HepG2 (cell line): ENCODE measurements around the gene IDUA. TPM values are rescaled to one million over a fixed set of nuclear protein-coding genes. Genes with fewer than 3 reads are reported as not detected.

Experiments
- ATRX ChIP-seq: sonication (generic); formaldehyde crosslinking; IDR thresholded peaks from 2 replicates; pipeline ENCODE4 v1.4.0; 2020; ENCODE audit warnings: missing genetic modification reagents, borderline replicate concordance
- EP300 ChIP-seq, 3 experiments: sonication (generic) in 1 of 3; formaldehyde crosslinking in 1 of 3; IDR thresholded peaks; 2 replicates each; pipeline versions ENCODE4 v1.5.1 to v1.6.1; 2011 to 2020; ENCODE audit warnings: low read depth in 2 of 3, low read length in 2 of 3, borderline replicate concordance in 1 of 3, improper control_type of control experiment in 1 of 3, mild to moderate bottlenecking in 1 of 3, missing genetic modification reagents in 1 of 3, moderate library complexity in 1 of 3
- ISL2 ChIP-seq: sonication (generic); formaldehyde crosslinking; IDR thresholded peaks from 2 replicates; pipeline ENCODE4 v1.5.0; 2020; ENCODE audit warnings: missing genetic modification reagents
- MAX ChIP-seq: IDR thresholded peaks from 2 replicates; pipeline ENCODE4 v1.6.1; 2012; ENCODE audit warnings: inconsistent platforms
- MAZ ChIP-seq, 2 experiments: sonication (generic) in 1 of 2; formaldehyde crosslinking in 1 of 2; IDR thresholded peaks; 2 replicates each; pipeline versions ENCODE4 v1.5.0 to v1.6.1; 2012 to 2020; ENCODE audit warnings: low read depth in 2 of 2, mild to moderate bottlenecking in 2 of 2, borderline replicate concordance in 1 of 2, improper control_type of control experiment in 1 of 2, low read length in 1 of 2, missing genetic modification reagents in 1 of 2, moderate library complexity in 1 of 2
- MED1 ChIP-seq: sonication (generic); formaldehyde crosslinking; IDR thresholded peaks from 2 replicates; pipeline ENCODE4 v1.4.0; 2020; ENCODE audit warnings: missing genetic modification reagents
- NCOR1 ChIP-seq: fragments of 200-600 bp; sonication (generic); IDR thresholded peaks from 2 replicates; pipeline ENCODE4 v1.7.0; 2017; ENCODE audit warnings: antibody characterized with exemption, low read length, borderline replicate concordance
- NR1H2 ChIP-seq: sonication (generic); formaldehyde crosslinking; IDR thresholded peaks from 2 replicates; pipeline ENCODE4 v1.8.1; 2022; ENCODE audit warnings: low read depth, missing genetic modification reagents, borderline replicate concordance
- PAF1 ChIP-seq: IDR thresholded peaks from 2 replicates; pipeline ENCODE4 v1.6.1; 2016; ENCODE audit warnings: missing genetic modification reagents, missing compliant biosample characterization
- SOX13 ChIP-seq, 3 experiments: fragments of 450-650 bp in 1 of 3; sonication (generic) in 1 of 3; formaldehyde crosslinking in 1 of 3; IDR thresholded peaks in 2 of 3; conservative IDR thresholded peaks in 1 of 3; 2 replicates each; pipeline versions ENCODE4 v1.5.0 to v1.6.1; 2016 to 2020; ENCODE audit warnings: antibody characterized with exemption in 1 of 3, mild to moderate bottlenecking in 1 of 3, missing compliant biosample characterization in 1 of 3, missing genetic modification reagents in 1 of 3, moderate library complexity in 1 of 3
- SRY ChIP-seq: sonication (generic); formaldehyde crosslinking; IDR thresholded peaks from 2 replicates; pipeline ENCODE4 v1.8.0; 2022; ENCODE audit warnings: mild to moderate bottlenecking, missing genetic modification reagents
- TRAFD1 ChIP-seq: sonication (generic); formaldehyde crosslinking; IDR thresholded peaks from 2 replicates; pipeline ENCODE4 v1.5.1; 2020; ENCODE audit warnings: missing genetic modification reagents, mild to moderate bottlenecking, borderline replicate concordance
- ZBTB37 ChIP-seq: sonication (generic); formaldehyde crosslinking; IDR thresholded peaks from 2 replicates; pipeline ENCODE4 v1.4.0; 2020; ENCODE audit warnings: mild to moderate bottlenecking, missing genetic modification reagents
- ZMYM4 ChIP-seq: sonication (generic); formaldehyde crosslinking; IDR thresholded peaks from 2 replicates; pipeline ENCODE4 v1.8.1; 2023; ENCODE audit warnings: mild to moderate bottlenecking, missing genetic modification reagents
- ZNF225 ChIP-seq: sonication (generic); formaldehyde crosslinking; IDR thresholded peaks from 2 replicates; pipeline ENCODE4 v1.4.0; 2020; ENCODE audit warnings: mild to moderate bottlenecking, missing genetic modification reagents
- ZNF235 ChIP-seq: sonication (generic); formaldehyde crosslinking; IDR thresholded peaks from 2 replicates; pipeline ENCODE4 v1.8.1; 2023; ENCODE audit warnings: mild to moderate bottlenecking, missing genetic modification reagents, borderline replicate concordance
- ZNF33B ChIP-seq: sonication (generic); formaldehyde crosslinking; IDR thresholded peaks from 2 replicates; pipeline ENCODE4 v1.5.1; 2020; ENCODE audit warnings: mild to moderate bottlenecking, missing genetic modification reagents
- ZNF362 ChIP-seq: sonication (generic); formaldehyde crosslinking; IDR thresholded peaks from 2 replicates; pipeline ENCODE4 v1.4.0; 2020; ENCODE audit warnings: missing genetic modification reagents, mild to moderate bottlenecking, borderline replicate concordance
- ZNF382 ChIP-seq: sonication (generic); formaldehyde crosslinking; IDR thresholded peaks from 2 replicates; pipeline ENCODE4 v1.5.0; 2020; ENCODE audit warnings: missing genetic modification reagents, mild to moderate bottlenecking, borderline replicate concordance
- ZUFSP ChIP-seq: sonication (generic); formaldehyde crosslinking; IDR thresholded peaks from 2 replicates; pipeline ENCODE4 v1.9.0; 2021; ENCODE audit warnings: missing genetic modification reagents, mild to moderate bottlenecking, borderline replicate concordance
- polyA plus RNA-seq, 8 experiments: library from polyadenylated mRNA; depleted of rRNA in 3 of 8; stranded (reverse) in 7 of 8; unstranded in 1 of 8; fragments of >200 nt; fragmentation: Illumina TruSeq in 4 of 8; extraction: Trizol in 4 of 8; gene quantifications; 2 replicates each; pipeline versions ENCODE4 v1.2.1 to v1.2.3, GENCODE V29; 2011 to 2016; ENCODE audit warnings: low read depth in 4 of 8, missing spikeins in 1 of 8, mixed read lengths in 1 of 8; ENCODE audit not compliant: insufficient read depth in 1 of 8
- total RNA-seq, 5 experiments: library from RNA; depleted of rRNA; stranded (reverse); fragments of >200 nt; fragmentation: Illumina TruSeq; extraction: Trizol; gene quantifications; 2 replicates each; pipeline ENCODE4 v1.2.3, GENCODE V29; 2016; ENCODE audit warnings: low read depth in 1 of 5

Gene IDUA
- total and polyA plus RNA-seq, 2 of the 13 experiments (the other 11 are each of a cell fraction or from before 2014, with no cell fraction given), result 0.77 to 1.0 TPM

- peak; percentile 63 to 75; a peak in 3 of 4 replicates for TF ChIP-seq EP300 (IDR thresholded peaks at IDR 0.05; ENCODE audit: low read depth in 2 of 2, low read length in 2 of 2)
- TF ChIP-seq EP300 (CRISPR knock-in tag; IDR thresholded peaks at IDR 0.05; ENCODE audit: borderline replicate concordance), result peak; percentile 80; the same call in 1 of the 2 replicates
- TF ChIP-seq ZNF33B (CRISPR knock-in tag), result no peak
- no peak for TF ChIP-seq TRAFD1 (CRISPR knock-in tag)
- 0 out of 2 replicates have a peak, but pooled peaks have one; percentile 21 for TF ChIP-seq ZMYM4 (CRISPR knock-in tag)
- TF ChIP-seq ZNF382 (CRISPR knock-in tag), result no peak
- peak; percentile 61; the same call in 1 of the 2 replicates for TF ChIP-seq SRY (CRISPR knock-in tag)
- TF ChIP-seq ZNF225 (CRISPR knock-in tag), result 0 out of 2 replicates have a peak, but pooled peaks have one; percentile 17
- no peak; the same call in 1 of the 2 replicates for TF ChIP-seq ZNF235
- 0 out of 2 replicates have a peak, but pooled peaks have one; percentile 48 for TF ChIP-seq ISL2 (CRISPR knock-in tag)
- no peak for TF ChIP-seq SOX13 (IDR thresholded peaks at IDR 0.05)
- peak in 1 of 2 experiments; percentile 84; a peak in 2 of 4 replicates for TF ChIP-seq SOX13 (CRISPR knock-in tag; conservative IDR thresholded peaks at IDR 0.05 in 1 of 2, IDR thresholded peaks at IDR 0.05 in 1 of 2)
- no peak for TF ChIP-seq ATRX (CRISPR knock-in tag)
- TF ChIP-seq MAZ (IDR thresholded peaks at IDR 0.05; ENCODE audit: borderline replicate concordance, low read depth, low read length), result no peak
- peak; percentile 66; the same call in 1 of the 2 replicates for TF ChIP-seq MAZ (CRISPR knock-in tag; IDR thresholded peaks at IDR 0.05; ENCODE audit: low read depth)
- no peak for TF ChIP-seq ZNF362 (CRISPR knock-in tag)
- peak; percentile 95 for TF ChIP-seq MED1 (CRISPR knock-in tag)
- no peak; the same call in 1 of the 2 replicates for TF ChIP-seq PAF1 (CRISPR knock-in tag)
- no peak; the same call in 1 of the 2 replicates for TF ChIP-seq NCOR1
- TF ChIP-seq MAX, result no peak
- no peak for TF ChIP-seq NR1H2 (CRISPR knock-in tag)
- no peak for TF ChIP-seq ZBTB37 (CRISPR knock-in tag)
- no peak for TF ChIP-seq ZUFSP (CRISPR knock-in tag)
Observed at GRCh38 chr4:992297-993110, 5.7 kb downstream of the IDUA start (continued).
